C4-2B (cell line): ENCODE results near the gene SMIM23.

ENCODE experiments used
- H3K27ac ChIP-seq: fragments of 450-650 bp; 2 replicates; pipeline ENCODE4 v1.5.1; 2017
- CTCF ChIP-seq: fragments of 450-650 bp; conservative IDR thresholded peaks from 2 replicates; pipeline ENCODE4 v1.5.1; 2017; ENCODE audit warnings: mild to moderate bottlenecking
- ZFX ChIP-seq: fragments of 450-650 bp; IDR thresholded peaks from 2 replicates; pipeline ENCODE4 v1.6.1; 2017

Gene SMIM23

GRCh38 chr5:171745602-171746001 lies 40.0 kb upstream of the SMIM23 start:
- TF ChIP-seq CTCF (no peak), ZFX (no peak)

GRCh38 chr5:171747061-171747859 lies 38.4 kb upstream of the SMIM23 start:
- no peak for TF ChIP-seq ZFX
- no peak for TF ChIP-seq CTCF
- H3K27ac ChIP-seq, result no peak overlapping the region

More at GRCh38 chr5:171745602-171746001, 40.0 kb upstream of the SMIM23 start:
- H3K27ac ChIP-seq, result no peak overlapping the region

DNA sequence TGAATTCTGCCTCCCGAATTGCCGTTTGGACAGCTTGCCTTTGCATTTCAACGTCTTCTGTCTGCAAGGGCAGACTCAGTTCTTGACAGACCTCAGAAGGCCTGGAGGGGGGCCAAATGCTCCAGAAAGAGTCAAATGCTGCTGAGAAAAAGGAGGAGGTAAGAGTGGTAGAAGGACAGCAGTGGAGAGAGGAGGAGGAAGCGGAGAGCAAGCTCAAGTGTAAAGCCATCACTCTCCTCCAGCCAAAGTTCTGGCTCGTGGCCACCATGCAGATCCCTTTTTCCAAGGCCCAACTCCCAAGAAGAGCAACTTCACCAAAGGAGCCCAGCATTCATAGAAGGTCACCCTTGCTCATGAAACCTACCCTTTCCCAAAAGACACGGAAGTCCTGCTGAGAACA lies 36.9 kb upstream of the SMIM23 start:
- TF ChIP-seq CTCF (no peak), ZFX (no peak)
- no peak overlapping the region for H3K27ac ChIP-seq

DNA sequence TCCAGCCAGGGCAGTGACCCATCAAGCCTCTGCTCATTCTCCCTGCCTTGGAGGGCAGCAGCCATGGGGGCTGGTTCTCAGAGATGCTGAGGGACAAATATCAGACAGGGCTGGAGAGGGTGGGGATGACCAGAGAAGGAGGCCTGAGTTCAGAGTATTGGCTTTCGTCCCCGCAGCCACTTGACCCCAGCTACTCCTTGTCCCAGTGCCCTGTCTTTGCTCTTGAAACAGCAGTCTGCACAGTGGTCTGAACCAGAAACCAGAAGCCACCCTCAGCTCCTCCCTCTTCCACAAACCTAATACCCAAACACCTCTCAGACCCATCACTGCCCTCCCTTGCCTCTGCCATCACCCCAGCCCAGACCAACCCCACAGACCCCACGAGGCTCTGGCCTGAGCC lies 36.3 kb upstream of the SMIM23 start:
- no peak for TF ChIP-seq ZFX
- no peak for TF ChIP-seq CTCF
- no peak overlapping the region for H3K27ac ChIP-seq

DNA sequence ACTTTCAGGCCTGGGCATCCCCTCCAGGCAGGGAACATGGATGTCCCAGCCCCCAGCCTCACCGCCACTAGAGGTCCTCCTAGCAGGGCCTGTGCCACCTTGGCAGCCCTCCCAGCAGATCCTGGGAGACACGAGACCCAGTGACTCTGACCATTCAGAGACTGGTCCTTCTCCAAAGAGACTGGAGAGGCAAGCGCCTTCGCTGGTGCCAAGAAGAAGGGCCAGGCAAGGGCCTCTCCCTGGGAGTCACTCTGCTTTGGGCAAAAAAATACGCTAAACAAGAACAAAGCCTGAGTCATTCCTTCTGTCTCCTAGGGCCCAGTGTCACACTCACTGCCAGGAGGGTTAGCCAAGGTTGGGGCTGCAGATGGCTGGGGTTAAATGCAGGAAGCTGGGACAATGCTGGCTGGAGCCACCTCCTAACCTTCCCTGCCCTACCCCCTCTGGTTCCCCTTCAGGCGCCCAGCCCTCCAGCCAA lies 35.3 kb upstream of the SMIM23 start:
- TF ChIP-seq CTCF, result peak; percentile 35
- no peak for TF ChIP-seq ZFX
- H3K27ac ChIP-seq, result no peak overlapping the region

DNA sequence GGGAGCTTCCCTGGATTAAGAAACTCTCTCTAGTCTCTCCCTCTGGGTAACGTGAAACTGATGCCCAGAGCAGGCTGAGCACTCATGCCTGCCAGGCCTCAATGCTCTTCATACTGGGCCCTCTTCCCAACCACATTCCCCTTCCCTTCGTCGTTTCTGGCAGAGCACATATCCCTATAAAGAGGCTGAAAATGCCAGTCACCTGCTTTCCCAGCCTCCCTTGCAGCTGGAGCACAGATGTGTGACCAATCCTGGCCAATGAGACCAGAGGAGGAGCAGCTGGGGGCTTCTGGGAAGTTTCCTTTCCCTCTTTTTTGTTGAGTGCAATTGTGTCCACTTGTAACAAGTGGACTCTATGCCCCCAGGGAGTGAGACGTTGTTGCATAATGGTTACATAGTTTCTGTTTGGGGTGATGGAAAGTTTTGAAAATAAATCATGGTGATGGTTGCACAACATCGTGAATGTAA lies 30.2 kb upstream of the SMIM23 start:
- no peak overlapping the region for H3K27ac ChIP-seq
- no peak for TF ChIP-seq CTCF
- no peak for TF ChIP-seq ZFX

DNA sequence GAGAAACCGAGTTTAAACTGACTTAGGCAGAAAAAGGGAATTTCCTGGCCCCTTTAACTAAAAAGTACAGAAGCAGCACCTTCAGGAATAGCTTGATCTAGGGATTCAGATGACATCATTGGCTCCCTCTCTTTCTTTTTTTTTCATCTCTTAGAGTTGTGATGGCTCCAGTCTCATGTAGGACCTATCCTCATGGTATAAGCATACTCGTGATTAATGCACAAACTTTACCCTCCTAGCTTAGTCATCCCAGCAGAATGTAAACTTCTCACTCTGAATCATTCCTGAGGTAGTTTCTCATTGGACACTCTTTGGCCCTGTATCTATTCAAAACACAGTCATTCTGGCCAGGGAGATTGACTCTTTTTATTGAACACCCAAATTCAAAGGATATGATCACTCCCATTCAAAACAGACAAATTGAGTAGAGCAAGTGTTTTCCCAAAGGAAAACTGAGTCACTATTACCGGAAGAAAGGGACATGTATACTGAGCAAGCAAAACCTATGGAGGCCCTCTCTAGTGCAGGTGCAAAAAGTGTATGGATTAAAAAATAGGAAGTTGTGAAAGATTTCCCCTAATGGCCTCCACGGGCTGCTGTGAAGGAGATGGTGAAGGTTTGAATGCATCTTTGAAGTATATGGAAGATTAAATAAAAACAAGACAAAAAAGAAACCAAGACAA lies 27.6 kb upstream of the SMIM23 start:
- no peak for TF ChIP-seq CTCF
- no peak for TF ChIP-seq ZFX
- H3K27ac ChIP-seq, result no peak overlapping the region
